Activated naive CD8-positive, alpha-beta T cell (primary cell): ENCODE results near the gene ZCCHC9.
"Not testable (repeated sequence)": the region's sequence is repeated elsewhere in the genome, so short reads cannot be mapped to it uniquely, and the experiment has no call there.

Experiments used
- H3K27ac Mint-ChIP-seq: one replicate; pipeline ENCODE4 v1.8.0; 2021; ENCODE audit warnings: mixed read lengths
- H3K27me3 Mint-ChIP-seq: one replicate; pipeline ENCODE4 v1.8.0; 2021; ENCODE audit warnings: mixed read lengths
- H3K36me3 Mint-ChIP-seq: one replicate; pipeline ENCODE4 v1.8.0; 2021; ENCODE audit warnings: mixed read lengths
- H3K4me1 Mint-ChIP-seq: one replicate; pipeline ENCODE4 v1.8.0; 2021; ENCODE audit warnings: low read depth, mixed read lengths
- H3K4me3 Mint-ChIP-seq: one replicate; pipeline ENCODE4 v1.8.0; 2021; ENCODE audit warnings: mild to moderate bottlenecking, mixed read lengths
- H3K9me3 Mint-ChIP-seq: one replicate; pipeline ENCODE4 v1.8.0; 2021; ENCODE audit warnings: low read depth, mixed read lengths

Gene ZCCHC9

DNA sequence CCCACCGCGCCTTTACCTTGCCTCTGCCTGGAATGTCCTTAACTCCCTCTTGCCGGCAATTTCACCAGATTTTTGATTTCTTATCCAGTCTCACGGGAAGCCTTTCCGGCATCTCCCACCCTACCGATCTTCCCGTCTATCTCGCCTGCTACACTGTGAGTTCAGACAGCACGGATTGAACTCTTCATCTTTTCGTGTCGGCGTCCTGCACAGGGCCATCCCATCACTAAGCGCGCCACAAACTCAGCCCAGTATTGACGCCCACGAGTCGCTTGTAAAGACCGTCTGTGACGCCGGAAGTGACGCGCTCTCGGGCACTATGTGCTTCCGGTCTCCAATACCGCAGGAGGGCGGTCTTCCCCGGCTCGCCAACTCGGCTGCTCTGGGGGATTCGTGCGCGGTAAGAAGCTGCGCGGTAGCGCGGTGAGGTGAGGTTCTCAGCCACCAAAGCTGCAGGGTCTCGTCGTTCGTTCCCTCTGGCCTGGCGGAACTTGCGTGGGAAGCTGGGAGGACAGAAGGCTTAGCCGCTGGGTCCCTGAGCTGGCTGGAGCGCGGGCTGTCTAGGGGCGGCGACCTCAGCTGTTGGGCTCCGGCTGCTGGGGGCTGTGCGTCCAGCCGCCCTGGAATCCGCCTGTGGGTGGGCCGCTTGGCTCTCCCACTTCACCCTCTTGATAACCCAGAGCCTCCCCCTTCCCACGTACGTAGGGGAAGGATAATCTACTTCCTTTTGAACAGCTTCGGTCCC, at the start of gene ZCCHC9:
Gene ZCCHC9, plus strand, starts transcription at position 317 of the 745 bp plus-strand sequence. CDS start 3,171 bp downstream, outside the sequence.
- peak within 1 kb of the TSS; percentile 97 for H3K27ac Mint-ChIP-seq
- no peaks in the 10 kb centered on the region for H3K9me3 Mint-ChIP-seq
- H3K4me3 Mint-ChIP-seq, result peak within 1 kb of the TSS; percentile 96
- no peaks in the 10 kb centered on the region for H3K27me3 Mint-ChIP-seq
- H3K4me1 Mint-ChIP-seq, result peaks cover 54% of the 10 kb centered on the region
- H3K36me3 Mint-ChIP-seq, result peaks cover 5% of the 10 kb centered on the region

DNA sequence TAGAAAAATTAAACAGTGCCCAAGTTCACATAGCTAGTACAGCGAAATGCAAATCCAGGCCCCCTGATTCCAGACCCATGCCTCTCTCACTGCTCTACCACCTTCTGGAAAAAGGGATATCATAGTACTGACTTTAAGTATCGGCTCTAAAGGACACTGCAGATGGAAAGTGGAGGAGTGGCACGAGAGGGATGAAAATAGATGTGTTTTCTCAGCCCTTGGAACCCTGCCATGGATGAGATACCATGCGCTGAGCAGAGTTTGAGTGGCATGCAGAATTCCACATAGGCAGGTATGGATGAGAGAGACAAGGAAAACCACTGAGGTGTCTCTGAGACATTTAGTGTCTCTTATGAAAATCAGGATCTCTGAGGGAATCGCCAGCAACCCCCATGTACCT, 49.5 kb upstream of the ZCCHC9 start:
- H3K4me3 Mint-ChIP-seq, result no peak overlapping the region
- H3K4me1 Mint-ChIP-seq, result no peaks in the 10 kb centered on the region
- H3K9me3 Mint-ChIP-seq, result no peaks in the 10 kb centered on the region
- no peak overlapping the region for H3K27ac Mint-ChIP-seq
- H3K36me3 Mint-ChIP-seq, result peaks cover 18% of the 10 kb centered on the region
- no peaks in the 10 kb centered on the region for H3K27me3 Mint-ChIP-seq

GRCh38 chr5:81252904-81253303, 48.5 kb upstream of the ZCCHC9 start:
- H3K27me3 Mint-ChIP-seq, result no peaks in the 10 kb centered on the region
- H3K4me3 Mint-ChIP-seq, result no peak overlapping the region
- peaks cover 20% of the 10 kb centered on the region for H3K36me3 Mint-ChIP-seq
- no peak overlapping the region for H3K27ac Mint-ChIP-seq
- no peaks in the 10 kb centered on the region for H3K9me3 Mint-ChIP-seq
- H3K4me1 Mint-ChIP-seq, result peaks cover 3% of the 10 kb centered on the region

DNA sequence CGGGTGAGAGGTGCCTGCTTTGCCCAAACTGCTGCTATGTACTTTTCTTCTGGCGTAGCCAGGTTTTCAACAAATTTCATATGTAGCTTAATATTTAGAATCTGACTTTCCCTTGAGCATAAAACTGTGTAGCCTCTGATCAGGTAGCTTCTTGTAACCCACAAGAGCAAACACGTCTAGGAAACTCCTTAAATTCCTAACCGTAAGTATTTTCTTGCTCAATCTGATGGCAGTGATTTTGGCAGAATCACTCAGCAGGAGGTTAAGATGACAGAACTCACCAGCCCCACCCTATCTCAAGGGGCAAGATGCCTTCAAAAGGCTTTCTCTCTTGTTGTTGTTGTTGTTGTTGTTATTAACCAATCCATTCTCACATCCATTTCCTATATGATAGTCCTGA, 47.5 kb upstream of the ZCCHC9 start:
- Mint-ChIP-seq H3K27me3 (no peaks in the 10 kb centered on the region), H3K36me3 (peaks cover 20% of the 10 kb centered on the region), H3K4me3 (no peak overlapping the region), H3K9me3 (no peaks in the 10 kb centered on the region), H3K27ac (no peak overlapping the region), H3K4me1 (peaks cover 3% of the 10 kb centered on the region)

DNA sequence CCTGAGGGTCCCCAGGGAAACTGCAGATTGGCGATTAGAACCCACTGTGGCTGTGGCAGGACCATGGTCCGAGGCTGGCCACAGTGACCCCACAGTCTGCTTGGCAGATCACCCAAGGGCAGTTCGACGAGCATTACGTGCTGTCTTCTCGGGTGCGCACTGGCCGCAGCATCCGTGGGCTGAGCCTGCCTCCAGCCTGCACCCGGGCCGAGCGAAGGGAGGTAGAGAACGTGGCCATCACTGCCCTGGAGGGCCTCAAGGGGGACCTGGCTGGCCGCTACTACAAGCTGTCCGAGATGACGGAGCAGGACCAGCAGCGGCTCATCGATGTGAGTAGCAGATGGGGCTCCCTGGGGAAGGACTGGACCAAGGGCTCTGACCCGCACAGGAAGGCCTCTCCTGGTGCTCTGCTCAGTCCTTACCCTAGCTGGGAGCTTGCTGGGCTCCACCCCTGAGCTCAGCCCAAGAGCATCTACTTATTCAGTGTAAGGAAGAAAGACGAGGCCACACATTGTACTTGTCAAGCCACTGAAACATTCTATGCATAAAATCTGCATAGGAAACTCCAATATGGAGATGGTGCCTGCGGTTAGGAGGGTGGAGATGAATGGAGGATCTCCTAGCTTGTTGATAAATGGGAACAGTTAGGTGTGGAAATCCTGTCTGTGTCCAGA, 46.4 kb upstream of the ZCCHC9 start:
- Mint-ChIP-seq H3K27me3 (no peaks in the 10 kb centered on the region), H3K27ac (no peak overlapping the region), H3K9me3 (no peaks in the 10 kb centered on the region), H3K4me1 (peaks cover 3% of the 10 kb centered on the region), H3K4me3 (no peak overlapping the region), H3K36me3 (peaks cover 21% of the 10 kb centered on the region)

DNA sequence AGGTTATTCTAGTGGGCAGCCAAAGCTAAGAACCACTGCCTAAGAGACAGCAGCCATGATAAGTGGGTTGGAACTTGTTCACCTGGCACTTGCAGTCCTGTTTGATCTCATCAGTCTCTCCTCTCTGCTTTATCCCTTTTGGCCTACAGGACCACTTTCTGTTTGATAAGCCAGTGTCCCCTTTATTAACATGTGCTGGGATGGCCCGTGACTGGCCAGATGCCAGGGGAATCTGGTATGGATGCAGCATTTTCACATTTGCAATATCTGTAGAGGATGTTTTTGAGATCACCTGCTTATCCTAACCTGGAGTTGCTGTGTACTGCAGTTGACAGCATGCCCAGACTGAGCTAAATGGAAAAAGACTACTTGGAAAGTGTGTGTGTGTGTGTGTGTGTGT, 44.6 kb upstream of the ZCCHC9 start:
- H3K27ac Mint-ChIP-seq, result no peak overlapping the region

GRCh38 chr5:81262796-81263195, 38.6 kb upstream of the ZCCHC9 start:
- not testable (repeated sequence) for H3K27ac Mint-ChIP-seq, H3K27me3 Mint-ChIP-seq, H3K9me3 Mint-ChIP-seq, H3K4me1 Mint-ChIP-seq, H3K4me3 Mint-ChIP-seq
- H3K36me3 Mint-ChIP-seq, result peaks cover 31% of the 10 kb centered on the region

More for the DNA sequence above, 44.6 kb upstream of the ZCCHC9 start:
- H3K9me3 Mint-ChIP-seq, result no peaks in the 10 kb centered on the region
- H3K4me1 Mint-ChIP-seq, result peaks cover 3% of the 10 kb centered on the region
- H3K36me3 Mint-ChIP-seq, result peaks cover 24% of the 10 kb centered on the region
- H3K27me3 Mint-ChIP-seq, result no peaks in the 10 kb centered on the region
- no peak overlapping the region for H3K4me3 Mint-ChIP-seq

GRCh38 chr5:81265101-81265500, 36.3 kb upstream of the ZCCHC9 start:
- Mint-ChIP-seq H3K4me3 (no peak overlapping the region), H3K4me1 (peaks cover 8% of the 10 kb centered on the region), H3K27me3 (no peaks in the 10 kb centered on the region), H3K27ac (no peak overlapping the region), H3K36me3 (peaks cover 30% of the 10 kb centered on the region), H3K9me3 (no peaks in the 10 kb centered on the region)

DNA sequence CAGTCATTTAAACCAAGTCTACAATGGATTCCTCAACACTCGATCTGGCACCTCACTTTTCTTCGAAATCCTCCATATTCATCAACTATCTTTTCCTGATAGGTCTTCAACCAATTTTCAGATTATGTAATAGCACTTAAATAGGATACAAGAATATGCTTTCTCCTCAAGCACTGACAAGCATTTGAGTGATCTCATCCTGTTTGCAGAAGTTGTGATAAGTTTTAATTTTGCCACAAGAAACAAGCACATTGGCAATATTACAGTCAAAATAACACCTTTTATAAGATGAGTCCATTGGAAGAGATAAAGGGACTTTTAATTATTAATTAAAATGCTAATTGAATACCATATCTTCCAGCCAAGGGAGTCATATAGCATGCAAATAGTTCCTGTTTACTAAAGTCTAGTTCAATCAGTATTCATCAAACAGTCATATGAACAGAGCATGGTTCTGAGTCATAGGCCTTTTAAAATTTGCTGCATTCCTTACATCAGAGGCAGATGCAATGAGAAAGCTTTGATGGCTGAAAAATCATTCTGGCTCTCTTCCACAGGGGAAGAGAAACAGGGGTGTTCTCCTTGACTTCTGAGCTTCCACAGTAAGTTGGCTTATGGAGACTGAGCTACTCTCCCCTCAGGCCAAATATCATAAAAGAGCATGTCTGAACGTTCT, 32.7 kb upstream of the ZCCHC9 start:
- H3K36me3 Mint-ChIP-seq, result peaks cover 32% of the 10 kb centered on the region
- H3K4me1 Mint-ChIP-seq, result peaks cover 14% of the 10 kb centered on the region
- H3K4me3 Mint-ChIP-seq, result no peak overlapping the region
- H3K27ac Mint-ChIP-seq, result no peak overlapping the region
- H3K27me3 Mint-ChIP-seq, result no peaks in the 10 kb centered on the region
- H3K9me3 Mint-ChIP-seq, result peaks cover 16% of the 10 kb centered on the region

DNA sequence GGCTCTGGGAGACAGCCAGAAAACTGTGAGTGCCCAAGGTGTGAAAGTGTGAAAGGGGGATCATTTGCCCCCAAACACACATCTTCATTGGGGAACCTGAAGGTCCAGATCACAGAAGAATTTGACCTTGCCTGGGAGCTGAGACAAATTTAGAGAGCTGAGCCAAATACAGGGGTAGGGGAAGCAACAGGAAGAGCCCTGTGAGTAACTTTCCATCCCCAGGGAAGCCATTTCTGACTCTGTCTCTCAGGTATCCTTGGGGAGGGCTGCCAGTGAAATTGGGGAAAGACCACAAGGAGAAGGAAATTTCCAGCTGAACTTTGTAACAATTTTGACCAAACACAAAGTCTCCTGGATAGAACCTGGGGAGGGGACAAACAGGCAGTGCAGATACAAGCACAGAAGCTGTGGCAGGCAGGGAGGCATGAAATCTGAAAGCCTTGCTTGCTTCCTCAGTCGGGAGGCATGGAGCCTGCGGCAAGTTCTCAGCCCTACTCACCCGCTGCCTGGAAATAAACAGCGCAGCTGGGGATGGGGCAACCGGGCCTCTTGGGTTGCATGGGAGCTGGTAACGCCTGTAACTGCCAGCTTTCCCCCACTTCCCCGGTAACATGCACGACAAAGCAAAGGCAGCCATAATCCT, 31.5 kb upstream of the ZCCHC9 start:
- H3K27ac Mint-ChIP-seq, result no peak overlapping the region
- peaks cover 26% of the 10 kb centered on the region for H3K9me3 Mint-ChIP-seq
- H3K4me3 Mint-ChIP-seq, result no peak overlapping the region
- peaks cover 20% of the 10 kb centered on the region for H3K4me1 Mint-ChIP-seq
- no peaks in the 10 kb centered on the region for H3K27me3 Mint-ChIP-seq
- H3K36me3 Mint-ChIP-seq, result peaks cover 39% of the 10 kb centered on the region

DNA sequence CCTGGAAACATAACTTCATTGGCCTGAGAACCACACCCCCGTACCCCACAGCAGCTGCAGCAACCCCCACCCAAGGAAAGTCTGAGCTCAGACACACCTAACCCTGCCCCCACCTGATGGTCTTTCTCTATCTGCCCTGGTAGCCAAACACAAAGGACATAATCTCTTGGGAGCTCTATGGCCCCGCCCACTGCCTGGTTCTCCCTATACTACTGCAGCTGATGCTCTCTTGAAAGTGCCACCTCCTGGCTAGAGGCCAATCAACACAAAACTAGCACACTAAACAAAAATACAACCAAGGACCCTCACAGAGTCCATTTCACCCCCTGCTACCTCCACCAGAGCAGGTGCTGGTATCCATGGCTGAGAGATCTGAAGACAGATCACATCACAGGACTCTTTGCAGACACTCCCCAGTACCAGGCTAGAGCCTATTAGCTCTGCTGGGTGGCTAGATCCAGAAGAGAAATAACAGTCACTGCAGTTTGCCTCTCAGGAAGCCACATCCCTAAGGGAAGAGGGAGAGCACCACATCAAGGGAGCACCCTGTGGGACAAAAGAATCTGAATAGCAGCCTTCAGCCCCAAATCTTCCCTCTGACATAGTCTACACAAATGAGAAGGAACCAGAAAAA, 30.9 kb upstream of the ZCCHC9 start:
- H3K4me3 Mint-ChIP-seq, H3K27ac Mint-ChIP-seq, H3K27me3 Mint-ChIP-seq: not testable (repeated sequence)
- Mint-ChIP-seq H3K9me3 (peaks cover 31% of the 10 kb centered on the region), H3K4me1 (peaks cover 20% of the 10 kb centered on the region), H3K36me3 (peaks cover 43% of the 10 kb centered on the region)

GRCh38 chr5:81283976-81284375, 17.4 kb upstream of the ZCCHC9 start:
- H3K4me1 Mint-ChIP-seq, result peaks cover 29% of the 10 kb centered on the region

GRCh38 chr5:81286059-81286617, 15.2 kb upstream of the ZCCHC9 start:
- peaks cover 45% of the 10 kb centered on the region for H3K4me1 Mint-ChIP-seq
- peaks cover 11% of the 10 kb centered on the region for H3K36me3 Mint-ChIP-seq

More at GRCh38 chr5:81283976-81284375, 17.4 kb upstream of the ZCCHC9 start:
- H3K27me3 Mint-ChIP-seq, result no peaks in the 10 kb centered on the region
- no peak overlapping the region for H3K27ac Mint-ChIP-seq
- H3K9me3 Mint-ChIP-seq, result peaks cover 4% of the 10 kb centered on the region
- H3K4me3 Mint-ChIP-seq, result no peak overlapping the region
- H3K36me3 Mint-ChIP-seq, result peaks cover 9% of the 10 kb centered on the region

DNA sequence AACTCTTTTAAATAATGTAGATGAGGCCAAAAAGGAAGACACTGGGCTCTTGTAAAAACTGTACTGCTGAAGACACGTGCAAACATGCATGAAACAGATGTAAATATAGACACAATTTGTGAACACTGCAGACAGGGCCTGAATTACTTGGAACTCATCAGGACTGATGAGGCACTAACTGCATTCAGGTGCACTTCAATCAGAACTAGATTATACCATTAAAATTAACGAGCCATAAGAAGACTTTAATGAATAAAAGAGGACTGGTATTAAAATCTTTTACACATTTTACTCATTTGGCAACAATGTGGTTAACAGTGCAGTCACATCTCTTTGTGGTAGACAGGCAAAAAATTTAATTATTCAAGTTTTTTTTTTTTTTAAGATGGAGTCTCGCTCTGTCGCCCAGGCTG, 13.4 kb upstream of the ZCCHC9 start:
- no peaks in the 10 kb centered on the region for H3K27me3 Mint-ChIP-seq
- H3K9me3 Mint-ChIP-seq, result peaks cover 5% of the 10 kb centered on the region
- H3K4me3 Mint-ChIP-seq, result no peak overlapping the region
- H3K27ac Mint-ChIP-seq, result no peak overlapping the region
- H3K36me3 Mint-ChIP-seq, result peaks cover 21% of the 10 kb centered on the region
- H3K4me1 Mint-ChIP-seq, result peaks cover 62% of the 10 kb centered on the region

More at GRCh38 chr5:81286059-81286617, 15.2 kb upstream of the ZCCHC9 start:
- H3K9me3 Mint-ChIP-seq, result no peaks in the 10 kb centered on the region
- H3K4me3 Mint-ChIP-seq, result no peak overlapping the region
- H3K27ac Mint-ChIP-seq, result no peak overlapping the region
- no peaks in the 10 kb centered on the region for H3K27me3 Mint-ChIP-seq
